ENCODE measurements around the gene PLEKHJ1.

- TF ChIP-seq FOSL1 (IDR thresholded peaks at IDR 0.05; ENCODE audit: insufficient read depth, low read depth, low read length) (no peak), NRF1 (IDR thresholded peaks at IDR 0.05; ENCODE audit: low read depth, low read length) (no peak)
Measured at GRCh38 chr19:2246014-2246620, 10.0 kb upstream of the PLEKHJ1 start.
